Ishikawa (cell line): ENCODE measurements around the gene GDNF.

Source experiments
- CEBPB ChIP-seq: IDR thresholded peaks from 2 replicates; pipeline ENCODE4 v1.6.1; 2012
- CREB1 ChIP-seq: IDR thresholded peaks from 2 replicates; pipeline ENCODE4 v1.6.1; 2012; ENCODE audit warnings: low read depth
- EP300 ChIP-seq: IDR thresholded peaks from 2 replicates; pipeline ENCODE4 v1.6.1; 2012; ENCODE audit warnings: borderline replicate concordance
- RAD21 ChIP-seq: IDR thresholded peaks from 2 replicates; pipeline ENCODE4 v1.6.1; 2012; ENCODE audit warnings: low read depth
- TAF1 ChIP-seq: IDR thresholded peaks from 2 replicates; pipeline ENCODE4 v1.6.1; 2012; ENCODE audit warnings: low read depth, mild to moderate bottlenecking
- TCF12 ChIP-seq: IDR thresholded peaks from 2 replicates; pipeline ENCODE4 v1.6.1; 2012; ENCODE audit warnings: low read depth
- TF ChIP-seq, protein P1 (sequence below): IDR thresholded peaks from 2 replicates; pipeline ENCODE4 v1.6.1; 2012

DNA sequence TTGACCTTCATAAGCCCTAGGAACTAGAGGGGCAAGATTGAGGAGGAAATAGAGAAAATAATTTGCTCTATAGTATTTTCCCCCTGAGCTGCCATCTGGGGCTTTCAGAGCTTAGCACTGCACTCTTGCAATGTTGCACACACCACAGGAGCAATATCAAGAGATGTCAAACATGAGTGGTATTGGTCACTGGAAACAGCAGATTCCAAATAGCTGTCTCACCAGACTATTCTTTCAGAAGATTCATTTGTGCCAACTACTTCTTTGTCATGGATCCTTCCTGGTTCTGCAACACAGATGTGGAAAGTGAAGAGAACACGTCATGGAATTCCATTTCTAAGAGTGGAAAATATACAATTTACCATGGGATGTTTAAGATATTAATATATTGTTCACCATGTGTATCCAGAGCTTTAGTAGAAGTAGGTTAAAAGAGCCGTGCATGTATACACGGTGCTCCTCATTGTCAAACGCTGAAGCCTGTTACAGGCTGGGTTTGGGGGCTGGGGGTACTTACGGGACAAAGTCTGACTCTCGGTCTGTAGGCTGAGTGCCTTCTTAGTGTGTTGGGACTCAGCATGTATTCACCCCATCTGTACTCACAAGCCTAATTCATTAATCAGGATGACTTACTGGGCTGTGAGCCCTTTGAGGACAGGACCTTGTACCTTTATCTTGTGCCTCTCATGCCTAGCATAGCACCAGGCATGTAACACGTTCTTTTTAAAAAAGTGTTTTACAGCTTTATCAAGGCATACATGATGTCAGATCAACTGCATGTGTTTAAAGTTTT is 31.4 kb upstream of the GDNF start:
- TF ChIP-seq TCF12: no peak
- TF ChIP-seq, protein P1, sequence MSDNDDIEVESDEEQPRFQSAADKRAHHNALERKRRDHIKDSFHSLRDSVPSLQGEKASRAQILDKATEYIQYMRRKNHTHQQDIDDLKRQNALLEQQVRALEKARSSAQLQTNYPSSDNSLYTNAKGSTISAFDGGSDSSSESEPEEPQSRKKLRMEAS: no peak
- no peak for TF ChIP-seq RAD21
- TF ChIP-seq CEBPB: no peak
- no peak for TF ChIP-seq CREB1
- TF ChIP-seq TAF1: no peak
- TF ChIP-seq EP300: no peak
